RKO (cell line): ENCODE measurements around the gene TACC2.

ENCODE experiments used
- DNase-seq: peaks from one replicate; pipeline ENCODE4 v3.0.0-alpha.2; 2016; ENCODE audit warnings: low spot score

The TACC2 gene

DNA sequence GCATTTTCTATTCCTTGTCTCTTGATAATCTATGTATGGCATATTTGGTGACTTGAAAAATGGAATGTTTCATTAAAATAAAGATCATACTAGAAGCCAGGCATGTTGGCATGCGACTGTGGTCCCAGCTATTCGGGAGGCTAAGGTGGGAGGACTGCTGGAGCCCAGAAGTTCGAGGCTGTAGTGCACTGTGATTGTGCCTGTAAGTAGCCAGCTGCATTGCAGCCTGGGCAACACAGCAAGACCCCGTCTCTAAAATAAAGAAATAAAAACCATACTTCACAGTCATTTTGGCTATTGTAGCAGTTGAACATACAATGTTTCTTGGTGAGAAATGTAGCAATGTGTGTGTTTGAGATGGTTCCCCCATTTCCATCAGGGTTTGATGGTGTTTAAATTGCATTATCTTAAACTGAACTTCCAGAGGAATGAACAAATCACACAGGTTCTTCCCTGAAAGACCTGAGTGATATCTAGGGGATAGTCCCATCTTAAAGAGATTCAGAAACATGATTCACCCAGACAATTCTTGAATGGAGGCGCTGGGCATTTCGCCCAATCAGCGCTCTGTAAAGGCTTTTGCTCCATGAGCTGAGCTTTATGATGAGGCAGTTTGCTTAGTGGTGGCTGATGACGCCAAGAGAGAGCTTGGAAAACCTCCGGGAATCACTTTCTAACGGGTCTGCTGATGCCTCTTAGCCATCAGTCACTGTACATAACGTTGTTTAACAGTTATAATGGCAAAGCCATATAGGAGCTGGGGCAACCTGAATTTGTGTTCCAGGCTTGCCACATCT is 262.7 kb downstream of the TACC2 start:
- DNase-seq = no peak

DNA sequence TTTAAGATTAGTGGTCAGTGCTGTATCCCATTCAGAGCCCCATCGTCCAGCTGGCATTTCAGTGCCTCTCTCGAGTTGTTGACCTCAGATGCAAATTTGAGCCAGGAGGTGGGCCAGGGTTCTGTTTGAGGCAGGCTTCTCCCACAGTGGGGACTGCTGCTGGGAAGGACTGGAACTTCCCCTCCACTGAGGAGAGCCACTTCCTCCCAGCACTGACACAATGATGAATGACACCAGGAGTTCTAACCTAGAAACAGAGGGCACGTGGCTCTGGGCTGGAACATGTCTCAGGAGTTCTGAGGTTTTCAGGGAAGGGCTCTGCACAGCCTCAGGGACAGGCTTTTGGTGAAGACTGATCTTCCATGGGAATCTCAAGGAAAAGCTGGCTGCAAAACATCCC is 263.8 kb downstream of the TACC2 start:
- DNase-seq = no peak

DNA sequence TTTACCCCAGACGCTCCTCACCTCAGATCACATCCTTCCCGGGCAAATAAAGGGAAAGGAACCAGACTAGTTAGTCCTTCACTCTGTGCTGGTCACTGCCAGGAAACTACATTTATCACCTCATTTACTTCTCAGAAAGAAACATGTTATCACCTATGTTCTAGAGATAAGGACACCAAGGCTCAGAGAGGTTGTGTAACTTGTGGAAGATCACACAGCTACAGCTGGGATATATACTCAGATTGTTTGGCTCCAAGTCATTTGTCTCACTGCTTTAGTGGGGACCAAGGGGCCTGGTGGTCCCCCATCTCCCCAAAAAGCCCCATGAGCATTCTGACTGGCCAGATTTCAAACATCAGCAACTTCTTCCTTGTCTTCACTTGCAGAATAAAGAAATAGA is 264.6 kb downstream of the TACC2 start:
- DNase-seq = no peak

DNA sequence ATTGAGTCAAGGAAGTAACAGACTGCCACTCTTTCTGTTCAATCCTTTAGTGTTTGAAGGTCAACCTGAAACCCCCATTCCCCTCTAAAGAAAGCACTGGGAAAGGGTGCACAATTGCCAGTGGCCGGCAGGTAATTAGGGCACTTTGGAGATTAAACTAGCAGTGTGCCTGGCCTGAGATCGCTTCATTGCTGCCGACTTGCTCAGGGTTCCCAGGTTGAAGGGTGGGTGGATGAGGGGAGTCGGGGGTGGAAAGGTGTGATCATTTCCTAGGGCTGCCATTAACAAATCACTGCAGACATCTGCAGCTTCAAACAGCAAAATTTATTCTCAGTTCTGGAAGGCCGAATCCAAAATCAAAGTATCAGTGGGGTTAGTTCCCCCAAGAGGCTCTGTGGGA is 265.9 kb downstream of the TACC2 start:
- no peak for DNase-seq

DNA sequence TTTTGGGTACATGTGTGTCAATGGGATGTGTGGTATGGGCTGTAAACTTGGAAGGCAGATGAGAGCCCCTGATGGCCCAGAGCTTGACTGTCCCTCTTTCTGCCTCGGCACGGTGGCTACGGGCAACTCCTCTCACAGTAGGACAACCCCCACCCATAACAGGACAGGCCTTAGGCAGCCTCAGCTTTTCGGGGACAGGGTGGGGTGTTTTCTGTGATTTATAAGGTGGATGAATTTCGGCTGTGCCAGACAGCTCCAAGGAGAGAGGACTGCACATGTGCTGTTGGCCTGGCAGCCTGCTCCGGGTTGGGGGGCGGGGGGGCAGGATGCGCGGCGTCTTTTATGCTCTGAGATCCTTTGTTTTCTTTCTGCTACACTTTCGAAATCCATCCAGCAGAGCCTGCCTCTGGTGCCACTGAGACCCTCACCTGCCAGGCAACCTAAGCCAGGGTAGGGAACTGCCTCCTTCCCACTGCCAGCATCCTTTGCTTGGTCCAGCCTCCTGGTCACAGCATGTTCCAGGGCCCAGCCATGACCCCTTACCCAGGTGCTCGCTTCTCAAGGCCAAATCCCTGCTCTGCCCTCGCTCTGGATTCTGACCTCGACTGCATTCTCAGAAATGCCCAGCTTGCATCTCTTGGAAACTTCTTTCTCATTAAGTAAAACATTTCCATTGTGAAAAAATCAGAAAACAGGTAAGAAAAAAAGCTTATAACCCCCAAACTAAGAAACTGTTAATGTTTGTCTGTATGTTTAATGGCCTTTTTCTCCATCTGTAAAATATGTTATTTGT is 266.7 kb downstream of the TACC2 start:
- DNase-seq = no peak

DNA sequence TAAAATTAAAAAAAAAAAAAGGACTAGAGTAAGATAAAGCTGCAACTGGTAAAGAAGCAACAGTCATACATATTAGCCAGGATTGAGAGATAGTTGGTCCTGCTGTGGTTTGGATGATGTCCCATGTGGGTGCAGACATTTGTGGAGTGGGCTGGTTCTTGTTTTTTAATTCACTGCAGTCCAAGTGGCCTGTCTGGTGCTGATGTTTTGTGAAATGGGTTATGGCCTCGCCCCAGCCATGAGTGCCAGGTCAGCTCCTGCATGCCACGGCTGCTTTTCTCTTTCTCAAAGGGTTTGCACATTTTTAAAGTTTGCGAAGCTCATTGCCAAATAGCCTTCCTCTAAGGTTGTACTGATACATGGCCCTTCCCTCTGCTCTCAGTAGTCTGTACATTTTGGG is 268.1 kb downstream of the TACC2 start:
- DNase-seq = no peak

DNA sequence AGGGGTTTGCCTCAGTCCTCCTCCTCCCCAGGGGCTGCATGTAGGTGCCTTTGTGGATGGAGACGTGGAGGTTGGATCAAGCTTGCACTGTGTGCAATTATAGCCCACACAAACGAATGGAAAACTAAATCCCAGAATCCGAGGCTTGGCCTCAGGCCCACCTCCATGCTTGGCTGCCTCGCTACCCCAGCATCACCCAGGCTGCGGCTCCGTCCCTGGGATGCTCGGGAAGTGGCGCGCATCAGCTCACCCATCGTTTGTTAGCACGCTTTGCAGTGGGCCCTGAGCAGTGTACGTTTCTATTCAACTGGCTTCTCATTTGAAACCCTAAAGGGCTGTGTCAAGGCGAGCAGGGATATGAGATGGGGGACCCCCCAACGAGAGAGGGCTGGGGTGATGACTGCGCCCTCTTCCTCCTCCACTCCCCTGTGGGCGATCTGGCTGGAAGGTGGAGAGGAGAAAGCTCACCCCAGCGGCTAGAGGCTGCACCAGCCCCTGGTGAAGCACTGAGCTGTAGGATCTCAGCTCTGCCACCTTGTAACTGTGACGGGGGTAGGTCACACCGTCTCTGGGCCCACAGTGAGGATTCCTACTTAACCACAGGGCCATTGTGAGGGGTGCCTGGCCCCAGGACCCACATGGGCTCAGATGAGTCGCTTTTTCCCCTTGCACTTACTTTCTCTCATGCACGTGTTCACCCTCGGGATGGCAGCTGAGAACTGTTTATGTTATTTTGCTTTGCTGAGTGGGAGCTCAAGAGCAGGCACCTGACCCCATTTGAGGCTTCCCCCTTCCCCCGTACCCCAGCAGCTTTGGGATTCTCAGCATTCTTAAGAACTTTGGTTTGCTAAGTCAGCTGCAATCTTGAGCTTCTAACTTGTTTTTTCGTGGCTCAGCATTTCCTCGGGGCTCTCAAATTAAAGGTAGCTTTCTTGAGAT is 269.4 kb downstream of the TACC2 start:
- no peak for DNase-seq

DNA sequence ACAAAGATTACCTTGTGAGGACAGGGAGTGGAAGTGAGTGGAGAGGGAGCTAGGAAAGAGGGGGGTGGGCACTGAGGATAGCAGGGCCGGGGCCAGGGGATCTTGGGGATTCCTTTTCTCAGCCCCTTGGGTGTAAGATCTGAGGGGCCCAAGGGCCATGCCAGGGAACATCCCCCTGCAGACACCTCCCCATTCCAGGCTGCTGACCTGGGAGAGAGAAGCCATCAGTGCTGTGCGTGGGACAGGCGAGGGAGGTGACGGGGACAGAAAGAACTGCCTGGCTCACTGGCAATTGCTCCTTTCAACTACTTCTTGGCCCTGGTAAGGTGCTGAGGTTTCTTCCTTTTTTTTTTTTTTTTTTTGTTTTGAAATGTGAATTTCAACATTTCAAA is 270.1 kb downstream of the TACC2 start:
- DNase-seq = no peak

DNA sequence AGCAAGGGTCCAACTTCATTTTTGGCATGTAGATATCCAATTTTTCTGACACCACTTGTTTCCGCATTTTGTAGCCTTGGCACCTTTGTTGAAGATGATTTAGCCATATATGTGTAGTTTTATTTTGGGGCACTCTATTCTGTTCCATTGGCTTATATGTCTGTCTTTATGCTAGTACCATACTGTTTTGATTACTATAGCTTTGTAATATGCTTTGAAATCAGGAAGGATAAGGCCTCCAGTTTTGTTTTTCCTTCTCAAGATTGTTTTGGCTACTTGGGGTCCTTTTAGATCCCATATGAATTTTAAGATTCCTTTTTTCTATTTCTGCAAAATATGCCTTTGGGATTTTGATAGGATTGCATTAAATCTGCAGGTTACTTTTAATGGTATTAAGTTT is 272.6 kb downstream of the TACC2 start:
- no peak for DNase-seq

DNA sequence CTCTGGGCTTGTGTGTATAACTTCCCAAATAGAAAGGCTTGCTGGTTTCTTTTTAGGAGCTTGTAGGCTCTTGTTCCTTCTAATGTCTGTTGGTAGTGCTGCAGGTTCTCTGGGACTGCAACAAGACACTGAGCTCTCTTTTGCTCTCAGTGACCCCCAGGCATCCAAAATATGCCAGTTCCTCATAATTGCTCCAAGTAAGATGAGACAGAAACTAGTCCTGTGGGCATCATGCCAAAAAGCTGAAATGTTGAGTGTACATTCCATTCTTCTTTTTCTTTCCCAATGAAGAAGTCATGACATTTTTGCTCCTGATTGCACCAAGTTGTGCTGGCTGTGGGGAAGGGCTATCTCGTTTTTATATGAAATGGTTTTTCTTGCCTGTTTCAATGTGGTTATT is 275.0 kb downstream of the TACC2 start:
- DNase-seq = peak; percentile 12

DNA sequence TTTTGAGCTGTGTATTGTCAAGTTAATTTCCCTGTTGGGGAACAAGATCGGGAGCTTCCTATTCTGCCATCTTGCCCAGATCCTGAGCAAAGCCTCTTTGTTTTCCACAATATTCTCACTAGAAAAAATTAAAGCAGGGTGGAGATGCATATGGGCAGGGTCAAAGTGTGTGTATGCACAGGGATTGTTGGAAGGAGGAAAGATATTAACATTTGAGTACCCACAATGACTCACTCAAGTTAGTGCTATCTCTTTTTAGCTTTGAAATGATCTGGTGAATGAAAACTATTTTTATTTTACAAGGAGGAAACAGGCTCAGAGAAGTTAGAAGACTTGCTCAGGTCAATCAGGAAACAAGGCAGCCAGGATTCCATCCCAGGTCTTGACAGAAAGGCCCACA is 275.5 kb downstream of the TACC2 start:
- DNase-seq = no peak

DNA sequence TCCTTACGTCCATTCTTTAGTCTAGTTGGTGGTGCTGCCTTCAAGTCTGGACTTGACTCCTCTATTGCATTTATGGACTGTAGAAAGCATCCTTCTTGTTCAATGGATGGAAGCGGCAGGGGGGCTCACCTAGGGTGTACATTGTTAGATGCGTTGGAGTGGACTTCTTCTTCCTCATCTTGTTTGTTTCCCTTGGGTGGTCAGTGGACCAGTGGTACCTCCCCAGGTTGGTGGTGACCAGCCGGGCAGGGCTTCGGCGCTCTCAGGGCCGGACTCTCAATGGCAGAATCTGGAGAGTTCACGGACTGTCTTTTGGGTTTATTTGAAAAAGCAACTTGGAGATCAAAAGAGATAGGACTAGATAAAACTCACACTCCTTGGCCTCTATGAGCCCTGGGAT is 276.0 kb downstream of the TACC2 start:
- no peak for DNase-seq

DNA sequence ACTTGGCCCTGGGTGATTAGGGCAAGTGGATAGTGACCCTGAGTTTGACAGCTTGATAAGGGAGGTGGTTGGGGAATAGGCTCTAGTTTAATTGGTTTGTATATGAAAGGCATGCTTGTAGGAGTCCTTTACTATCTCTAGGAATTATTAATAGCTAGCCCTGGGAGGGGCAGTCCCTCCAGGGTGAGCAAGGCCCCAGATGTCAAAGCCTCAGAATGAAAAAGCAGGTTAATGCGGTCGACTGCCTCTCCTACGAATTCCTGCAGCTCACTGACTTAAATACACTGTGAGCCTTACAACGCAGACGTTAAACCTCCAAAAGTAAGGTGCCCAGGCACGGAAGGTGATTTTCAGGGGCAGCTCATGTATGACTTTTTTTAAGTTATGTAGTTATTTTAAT is 276.9 kb downstream of the TACC2 start:
- DNase-seq = no peak

DNA sequence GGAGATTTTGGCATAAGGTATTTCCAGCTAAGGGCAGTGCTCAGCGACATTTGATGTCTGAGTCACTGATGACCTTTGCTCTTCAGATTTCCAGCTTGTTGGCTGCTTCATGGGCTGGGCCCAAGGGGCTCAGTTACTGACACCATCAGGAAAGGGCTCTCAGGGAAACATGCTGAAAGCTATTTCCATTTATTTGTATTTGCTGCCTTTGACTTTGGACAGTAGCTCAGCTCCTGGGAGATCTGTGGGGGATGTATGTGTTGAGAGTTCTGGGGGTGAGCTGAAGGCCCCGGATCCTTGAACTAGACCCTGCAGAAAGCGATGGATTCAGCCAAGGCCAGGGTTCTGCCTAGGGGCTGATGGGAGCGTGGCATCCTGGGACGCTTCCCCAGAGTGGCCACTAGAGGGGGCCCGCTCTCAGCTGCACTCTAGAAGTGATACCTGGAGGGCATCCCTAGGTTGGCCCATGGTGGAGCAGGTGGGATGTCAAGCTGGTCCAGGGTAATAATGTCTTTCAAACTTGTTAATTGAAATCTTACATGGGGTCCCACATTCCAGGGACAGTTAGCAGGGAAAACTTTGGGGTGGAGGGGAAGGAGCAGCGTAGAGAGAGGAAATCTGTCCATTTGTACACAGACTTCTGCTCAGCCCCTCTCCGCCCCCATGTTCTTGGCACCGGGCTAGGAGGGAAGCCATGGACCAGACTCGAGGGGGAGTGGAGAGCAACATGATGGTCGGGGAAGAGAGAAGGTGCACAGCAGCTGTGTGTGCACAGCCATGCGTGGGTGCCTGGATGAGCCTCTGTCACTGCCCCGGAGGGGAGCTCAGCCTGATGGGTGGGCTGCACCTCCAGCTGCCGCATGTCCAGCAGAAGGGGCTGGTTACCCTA is 279.1 kb downstream of the TACC2 start:
- DNase-seq = peak; percentile 51

DNA sequence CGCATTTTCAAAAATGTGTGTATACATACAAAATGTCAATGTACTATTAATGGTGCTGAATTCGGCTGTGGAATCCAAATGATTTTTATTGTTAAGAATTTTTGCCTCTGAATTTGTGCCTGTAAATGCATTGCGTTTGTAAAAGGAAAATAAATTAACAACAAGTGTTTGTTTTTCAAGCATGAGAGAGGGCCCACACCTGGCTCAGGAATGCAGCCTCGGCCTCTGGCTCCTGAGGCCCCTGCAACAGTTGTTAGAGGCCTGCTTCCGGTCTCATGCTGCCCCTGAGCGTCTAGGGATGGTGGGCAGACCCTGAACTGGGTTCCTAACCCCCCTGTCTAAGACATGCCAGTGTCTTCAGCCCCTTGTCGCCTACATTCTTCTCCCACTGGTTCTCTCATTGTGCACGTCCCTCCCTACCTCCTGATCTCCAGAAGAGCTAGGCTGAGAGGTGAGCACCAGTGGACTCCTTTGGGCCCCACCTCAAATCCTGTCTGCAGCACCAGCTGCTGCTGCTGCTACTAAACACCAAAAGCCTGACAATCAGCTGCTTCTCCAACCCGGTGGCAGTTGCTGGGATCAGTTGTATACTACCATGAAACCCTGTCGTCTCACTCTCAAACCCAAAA is 280.2 kb downstream of the TACC2 start:
- no peak for DNase-seq

DNA sequence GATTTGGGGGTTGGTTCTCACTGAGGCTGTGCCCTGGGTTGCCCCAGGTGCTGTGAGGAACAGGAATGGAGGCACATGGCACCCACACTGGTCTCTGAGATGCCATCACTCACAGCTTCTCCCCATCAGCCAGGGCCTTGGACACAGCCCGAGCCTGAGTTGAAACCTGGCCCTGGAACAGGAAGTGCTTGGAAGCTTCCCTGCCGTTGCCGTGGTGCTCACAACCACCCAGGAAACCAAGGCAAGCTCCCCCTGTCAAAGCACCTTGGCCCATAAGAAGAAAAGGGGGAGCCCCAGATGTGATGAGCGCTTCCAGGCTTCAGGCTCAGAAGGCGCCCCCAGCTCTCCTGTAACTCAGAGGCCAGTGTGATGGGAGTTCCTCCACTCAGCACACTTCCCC is 282.1 kb downstream of the TACC2 start, which contains the start of gene BTBD16:
BTBD16 (plus strand) TSS at position 221 of the 400 bp plus-strand sequence. CDS start 3,786 bp downstream, outside the sequence.
- DNase-seq = no peak

DNA sequence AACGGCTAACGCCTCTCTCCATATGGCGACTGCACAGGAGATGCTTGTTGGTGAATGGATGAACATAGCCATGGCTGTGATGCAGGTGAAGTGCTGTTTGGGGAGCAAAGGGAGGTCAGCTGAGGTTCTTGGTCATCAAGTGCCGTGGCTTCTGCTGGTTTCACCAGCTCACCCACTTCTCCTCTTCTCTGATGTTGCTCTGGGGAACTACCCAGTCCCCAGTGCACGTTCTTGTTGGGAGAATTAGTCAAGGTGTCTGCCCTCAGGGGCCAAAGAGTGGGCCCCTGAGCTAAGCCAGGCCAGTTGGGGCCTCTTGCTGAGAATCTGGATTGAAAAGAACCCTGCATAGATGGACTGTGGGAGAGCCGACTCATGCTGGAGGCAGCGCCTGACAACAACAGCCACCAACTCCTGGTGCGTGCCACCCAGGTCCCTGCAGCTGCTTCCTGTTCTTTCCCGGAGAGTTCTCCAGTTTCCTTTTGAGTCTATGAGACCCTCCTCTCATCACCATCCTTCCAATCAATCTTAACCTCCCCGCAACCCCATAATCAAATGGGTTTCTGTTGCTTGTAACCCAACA is 285.1 kb downstream of the TACC2 start:
- DNase-seq = no peak

DNA sequence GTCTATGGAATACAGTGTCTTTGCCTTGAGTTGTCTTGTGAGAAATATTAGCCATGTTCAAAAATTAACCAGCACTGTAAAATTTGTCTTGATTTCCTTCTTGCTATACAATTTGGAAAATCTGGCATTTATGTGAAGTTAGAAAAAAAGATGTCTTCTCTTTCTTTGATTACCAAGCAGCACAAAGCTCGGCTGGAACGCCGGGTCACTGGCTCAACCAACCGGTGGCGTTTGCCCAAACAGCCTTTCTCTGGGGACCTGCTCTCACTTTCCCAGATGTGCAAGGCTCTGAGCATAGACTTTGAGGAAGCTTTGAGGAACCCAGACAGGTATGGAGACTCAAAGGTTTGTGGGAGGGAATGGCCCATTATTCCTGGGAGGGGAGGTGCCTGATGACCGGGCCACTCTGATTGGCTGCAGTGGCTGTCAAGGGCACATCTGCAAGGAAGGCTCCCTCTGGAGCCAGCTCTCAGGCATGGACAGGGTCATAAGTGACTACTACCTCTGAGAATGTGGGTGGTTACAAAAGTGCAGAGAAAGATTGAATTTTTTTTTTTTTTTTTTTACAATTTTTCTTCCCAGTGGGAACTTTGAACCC is 287.7 kb downstream of the TACC2 start:
- DNase-seq = peak; percentile 22

DNA sequence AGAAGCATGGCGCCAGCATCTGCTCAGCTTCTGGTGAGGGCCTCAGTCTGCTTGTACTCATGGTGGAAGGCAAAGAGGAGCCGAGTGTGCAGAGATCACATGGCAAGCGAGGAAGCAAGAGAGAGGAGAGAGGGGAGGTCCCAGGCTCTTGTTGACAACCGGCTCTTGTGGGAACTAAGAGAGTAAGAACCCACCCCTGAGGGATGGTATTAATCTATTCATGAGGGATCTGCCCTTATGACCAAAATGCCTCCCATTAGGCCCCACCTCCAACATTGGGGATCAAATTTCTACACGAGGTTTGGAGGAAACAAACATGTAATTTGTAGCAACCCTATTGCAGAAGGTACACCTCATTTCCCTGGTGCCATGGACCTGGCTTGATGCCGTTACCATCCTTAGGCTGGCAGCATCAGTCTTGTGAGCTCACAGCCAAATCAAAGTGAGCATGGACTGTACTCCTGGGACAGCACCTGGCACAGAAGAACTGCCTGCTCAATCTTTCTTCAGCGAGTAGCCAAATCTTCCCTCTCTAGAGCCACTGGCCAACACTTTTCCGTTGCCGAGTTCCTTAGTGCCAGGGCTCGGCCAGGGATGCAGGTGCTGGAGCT is 288.7 kb downstream of the TACC2 start:
- no peak for DNase-seq

DNA sequence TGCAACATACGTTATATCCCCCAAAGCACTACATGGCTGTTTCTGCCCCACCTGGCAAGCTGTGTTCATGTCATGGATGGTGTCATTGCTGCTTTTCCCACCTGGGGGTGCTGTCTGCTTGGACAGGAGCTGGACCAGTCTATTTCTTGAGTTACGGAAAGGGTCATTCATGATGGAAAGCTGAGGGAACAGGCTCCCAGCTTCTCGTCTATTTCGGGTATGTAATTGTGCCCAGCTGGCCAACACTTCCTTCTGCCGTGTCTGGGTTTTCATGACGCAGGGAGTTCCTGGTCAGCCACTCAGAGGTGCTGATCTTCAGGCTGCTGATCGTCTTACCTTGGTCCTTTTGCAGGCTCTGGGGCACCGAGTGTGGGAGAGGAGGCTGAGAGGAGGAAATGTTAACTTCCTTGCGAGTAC is 290.8 kb downstream of the TACC2 start:
- DNase-seq = no peak
